CD4-positive, alpha-beta T cell treated with Interleukin-17A for 1 hour (primary cell): ENCODE data around the gene ADAMTS17.

ENCODE experiments used
- DNase-seq: peaks from one replicate; pipeline ENCODE4 v3.0.0-alpha.2; 2020

The ADAMTS17 gene, protein sequence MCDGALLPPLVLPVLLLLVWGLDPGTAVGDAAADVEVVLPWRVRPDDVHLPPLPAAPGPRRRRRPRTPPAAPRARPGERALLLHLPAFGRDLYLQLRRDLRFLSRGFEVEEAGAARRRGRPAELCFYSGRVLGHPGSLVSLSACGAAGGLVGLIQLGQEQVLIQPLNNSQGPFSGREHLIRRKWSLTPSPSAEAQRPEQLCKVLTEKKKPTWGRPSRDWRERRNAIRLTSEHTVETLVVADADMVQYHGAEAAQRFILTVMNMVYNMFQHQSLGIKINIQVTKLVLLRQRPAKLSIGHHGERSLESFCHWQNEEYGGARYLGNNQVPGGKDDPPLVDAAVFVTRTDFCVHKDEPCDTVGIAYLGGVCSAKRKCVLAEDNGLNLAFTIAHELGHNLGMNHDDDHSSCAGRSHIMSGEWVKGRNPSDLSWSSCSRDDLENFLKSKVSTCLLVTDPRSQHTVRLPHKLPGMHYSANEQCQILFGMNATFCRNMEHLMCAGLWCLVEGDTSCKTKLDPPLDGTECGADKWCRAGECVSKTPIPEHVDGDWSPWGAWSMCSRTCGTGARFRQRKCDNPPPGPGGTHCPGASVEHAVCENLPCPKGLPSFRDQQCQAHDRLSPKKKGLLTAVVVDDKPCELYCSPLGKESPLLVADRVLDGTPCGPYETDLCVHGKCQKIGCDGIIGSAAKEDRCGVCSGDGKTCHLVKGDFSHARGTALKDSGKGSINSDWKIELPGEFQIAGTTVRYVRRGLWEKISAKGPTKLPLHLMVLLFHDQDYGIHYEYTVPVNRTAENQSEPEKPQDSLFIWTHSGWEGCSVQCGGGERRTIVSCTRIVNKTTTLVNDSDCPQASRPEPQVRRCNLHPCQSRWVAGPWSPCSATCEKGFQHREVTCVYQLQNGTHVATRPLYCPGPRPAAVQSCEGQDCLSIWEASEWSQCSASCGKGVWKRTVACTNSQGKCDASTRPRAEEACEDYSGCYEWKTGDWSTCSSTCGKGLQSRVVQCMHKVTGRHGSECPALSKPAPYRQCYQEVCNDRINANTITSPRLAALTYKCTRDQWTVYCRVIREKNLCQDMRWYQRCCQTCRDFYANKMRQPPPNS

DNA sequence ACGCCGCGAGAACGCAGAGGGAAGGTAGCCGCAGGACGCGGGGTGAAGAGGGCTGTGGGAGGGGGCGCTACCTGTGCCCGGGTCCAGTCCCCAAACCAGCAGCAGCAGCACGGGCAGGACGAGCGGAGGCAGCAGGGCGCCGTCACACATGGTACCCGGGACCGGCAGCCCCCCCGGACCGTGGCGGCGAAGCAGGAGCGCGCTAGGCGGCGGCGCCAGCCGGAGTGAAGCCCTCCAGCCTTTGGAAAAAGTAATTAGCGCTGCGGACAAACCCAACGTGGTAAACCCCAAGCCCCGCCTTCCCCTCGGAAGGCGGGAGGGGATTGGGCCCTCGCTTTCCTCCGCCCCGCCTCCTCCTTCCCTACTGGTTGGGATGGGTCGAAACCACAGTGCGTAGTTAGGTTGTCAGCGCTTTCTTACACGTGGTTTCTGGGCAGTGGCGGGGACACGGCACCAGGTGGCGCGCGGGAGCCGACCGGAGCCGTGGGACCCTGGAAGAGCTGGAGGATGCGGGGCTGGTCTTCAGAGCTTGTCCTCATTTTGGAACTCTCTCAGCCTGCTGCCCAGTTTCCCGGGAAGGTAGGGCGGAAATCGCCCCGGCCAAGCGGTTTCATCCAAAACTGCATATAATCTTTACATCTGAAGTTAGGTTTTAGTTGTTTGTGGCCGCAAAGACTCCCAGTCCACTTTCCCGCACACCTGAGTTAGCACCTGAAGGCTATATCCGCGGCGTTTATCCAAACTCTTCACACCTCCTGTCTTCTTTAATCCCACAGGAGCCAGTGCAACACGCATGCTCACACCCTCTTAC, at the start of gene ADAMTS17:
ADAMTS17 (minus strand) TSS at position 226 of the 811 bp plus-strand sequence; CDS start at position 150, 76 bp downstream.
- DNase-seq: peak; percentile 97

DNA sequence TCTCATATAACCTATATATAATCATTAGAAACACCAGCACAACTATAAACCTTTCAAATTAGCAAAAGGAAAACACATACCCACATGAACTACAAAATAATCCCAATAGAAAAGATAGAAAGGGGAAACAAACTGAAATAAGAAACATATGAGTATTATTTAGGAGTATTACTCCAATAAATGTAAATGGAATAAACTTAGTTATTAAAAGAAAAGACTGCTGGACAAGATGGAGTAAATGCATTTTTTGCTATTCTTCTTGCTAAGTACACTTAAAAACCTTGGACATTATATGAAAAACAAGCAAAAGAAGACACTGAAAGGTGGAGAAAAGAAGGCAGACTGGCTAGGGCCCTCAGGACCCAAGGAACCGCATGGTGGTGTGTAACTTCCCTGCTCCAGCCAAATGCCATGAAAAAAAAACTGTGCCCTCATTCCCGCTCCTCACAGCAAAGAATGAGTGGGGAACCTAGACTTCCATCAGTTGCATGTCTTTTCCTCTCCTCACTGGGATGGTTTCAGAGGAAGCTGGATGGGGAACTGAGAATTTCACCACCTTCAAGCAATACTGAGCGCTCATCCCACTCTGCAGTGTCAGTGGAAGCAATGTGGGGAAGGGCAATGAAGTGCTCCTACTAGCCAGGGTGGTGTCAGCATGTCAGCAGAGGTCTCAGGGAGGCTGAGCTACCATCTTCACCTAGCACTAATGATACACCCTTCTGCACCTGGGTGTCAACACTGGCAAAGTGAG, 43.7 kb upstream of the ADAMTS17 start:
- DNase-seq: no peak

DNA sequence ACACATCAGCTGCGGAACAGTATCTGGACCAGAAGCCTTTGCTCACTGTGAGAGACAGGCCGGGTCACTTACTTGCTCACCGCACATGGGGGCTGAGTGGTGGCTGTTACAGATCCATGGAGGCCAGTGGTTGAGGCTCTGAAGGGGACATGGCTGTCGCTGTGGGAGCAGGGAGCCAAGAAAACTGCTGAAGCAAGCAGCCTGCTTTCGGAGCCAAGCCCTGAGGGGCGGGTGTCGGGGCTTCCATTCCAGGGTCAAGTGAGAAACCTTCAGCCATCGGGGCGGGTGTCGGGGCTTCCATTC, 42.3 kb upstream of the ADAMTS17 start:
- no peak for DNase-seq

DNA sequence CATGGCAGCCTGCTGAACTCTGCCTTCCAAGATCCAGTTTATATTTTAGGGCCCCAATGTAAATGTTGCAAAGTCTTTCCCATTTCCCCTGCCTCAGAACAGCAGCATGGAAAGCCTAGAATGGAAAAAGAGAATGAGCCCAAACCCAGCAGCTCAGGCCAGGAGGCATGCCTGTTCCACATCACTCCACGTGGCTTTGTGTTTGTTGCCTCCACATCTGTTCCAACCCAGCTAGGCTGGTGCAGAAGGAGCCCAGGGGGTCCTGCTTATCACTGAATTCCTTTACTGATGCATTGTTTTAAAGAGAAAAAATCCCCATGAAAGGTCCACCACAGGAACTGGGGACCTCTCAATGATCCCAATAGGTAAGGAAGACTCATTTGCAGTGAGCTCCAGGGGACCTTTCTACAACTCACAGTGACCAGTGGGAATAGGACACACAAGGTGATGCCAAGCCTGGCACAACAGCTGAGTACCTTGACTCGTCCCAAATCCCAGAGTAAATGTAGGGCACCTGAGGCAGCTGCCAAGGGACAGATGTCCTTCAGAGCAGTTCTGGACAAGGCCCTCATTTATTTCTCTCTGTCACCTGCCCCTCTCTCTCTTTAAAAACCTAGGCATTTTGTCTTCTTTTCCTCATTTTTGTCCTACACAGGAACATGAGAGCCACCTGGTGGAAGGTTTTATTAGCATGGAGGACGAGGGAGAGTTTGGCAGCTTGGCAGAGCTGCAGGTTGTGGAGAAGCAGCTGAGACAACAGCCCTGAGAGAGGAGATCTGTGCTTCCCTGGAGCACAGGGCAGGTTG, 41.7 kb upstream of the ADAMTS17 start:
- DNase-seq: peak; percentile 55

DNA sequence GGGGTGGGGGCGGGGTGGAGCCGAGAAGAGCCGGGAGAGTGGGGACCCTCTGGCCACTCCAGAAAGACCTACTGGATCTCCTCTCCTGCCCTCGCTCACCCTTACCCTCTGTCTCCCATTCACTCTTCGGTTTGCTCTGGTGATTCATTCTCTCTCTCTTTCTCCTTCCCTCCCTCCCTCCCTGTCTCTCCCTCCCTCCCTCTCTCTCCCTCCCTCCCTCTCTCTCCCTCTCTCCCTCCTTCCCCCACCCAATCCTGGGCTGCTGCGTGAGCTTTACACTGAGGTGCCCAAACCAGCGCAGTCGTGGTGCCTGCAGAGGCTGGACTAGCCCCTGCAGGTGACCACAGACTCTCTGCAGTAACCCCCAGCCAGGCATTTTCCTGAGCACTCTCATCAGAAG, 32.2 kb upstream of the ADAMTS17 start:
- no peak for DNase-seq

DNA sequence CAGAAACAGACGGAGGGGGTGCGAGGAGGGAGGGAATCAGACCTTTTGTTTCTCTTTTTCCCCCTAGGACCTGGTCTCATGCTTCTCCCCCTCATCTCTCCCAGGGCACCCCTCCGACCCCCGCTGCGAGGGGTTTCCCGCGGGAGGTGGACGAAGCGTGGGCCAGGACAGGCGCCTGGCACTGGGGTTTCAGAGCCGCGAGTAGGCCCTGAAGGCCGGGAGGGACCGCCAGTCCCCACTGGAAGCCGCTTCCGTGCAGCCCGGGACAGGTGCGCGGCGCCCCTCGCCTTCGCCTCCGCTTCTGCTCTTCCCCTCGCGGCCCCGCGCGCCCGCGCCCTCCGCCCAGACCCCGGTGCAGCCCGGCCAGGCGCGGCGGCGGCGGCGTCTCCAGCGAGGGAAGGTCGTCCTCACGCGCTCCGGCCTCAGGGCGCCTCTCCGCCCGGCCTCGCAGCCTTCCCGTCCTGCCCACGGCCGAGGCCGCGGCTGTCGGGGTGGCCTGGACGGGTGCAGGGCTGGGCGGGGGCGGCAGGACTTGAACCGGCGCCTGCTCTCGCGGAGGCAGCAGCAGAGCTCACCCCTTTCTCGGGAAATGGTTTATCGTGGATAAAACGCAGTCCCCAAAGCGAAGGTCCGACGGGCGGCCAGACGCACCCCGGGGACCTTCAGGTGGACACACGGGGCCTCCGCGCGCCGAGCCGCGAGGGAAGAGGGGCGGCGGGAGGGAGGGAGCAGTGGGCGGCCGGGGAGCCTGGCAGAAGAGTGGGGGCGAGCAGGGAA, 31.5 kb upstream of the ADAMTS17 start:
- DNase-seq: no peak

DNA sequence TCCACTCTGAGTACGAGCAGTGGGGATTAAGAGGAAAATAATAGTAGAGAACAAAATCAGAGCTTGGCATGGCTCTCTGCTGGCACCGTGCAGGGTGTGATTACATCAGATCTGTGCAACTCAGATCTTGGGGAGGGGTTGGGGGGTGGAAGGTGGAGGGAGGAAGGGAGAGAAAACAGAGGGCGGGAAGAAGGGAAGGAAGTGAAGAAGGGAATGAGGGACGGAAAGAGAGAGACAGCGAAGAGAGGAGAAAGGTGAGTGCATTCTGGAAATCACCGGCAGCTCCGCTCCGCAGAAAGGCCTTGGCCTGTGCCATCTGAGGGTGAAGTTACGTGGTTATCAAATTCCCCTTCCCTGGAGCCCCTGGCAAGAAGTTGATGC, 31.0 kb upstream of the ADAMTS17 start:
- DNase-seq: no peak

DNA sequence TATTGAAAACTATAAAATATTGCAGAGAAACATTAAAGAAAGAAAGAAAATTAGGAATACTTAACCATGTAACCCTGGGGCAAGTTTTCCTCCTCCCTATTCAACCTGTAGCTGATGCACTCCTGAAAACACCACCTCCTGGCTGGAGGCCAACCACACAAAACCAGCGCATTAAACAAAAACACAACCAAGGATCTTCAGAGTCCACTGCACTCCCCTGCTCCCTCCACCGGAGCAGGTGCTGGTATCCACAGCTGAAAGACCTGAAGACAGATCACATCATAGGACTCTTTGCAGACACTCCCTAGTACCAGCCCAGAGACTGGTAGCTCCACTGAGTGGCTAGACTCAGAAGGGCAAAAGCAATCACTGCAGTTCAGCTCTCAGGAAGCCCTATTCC, 13.6 kb upstream of the ADAMTS17 start:
- no peak for DNase-seq

DNA sequence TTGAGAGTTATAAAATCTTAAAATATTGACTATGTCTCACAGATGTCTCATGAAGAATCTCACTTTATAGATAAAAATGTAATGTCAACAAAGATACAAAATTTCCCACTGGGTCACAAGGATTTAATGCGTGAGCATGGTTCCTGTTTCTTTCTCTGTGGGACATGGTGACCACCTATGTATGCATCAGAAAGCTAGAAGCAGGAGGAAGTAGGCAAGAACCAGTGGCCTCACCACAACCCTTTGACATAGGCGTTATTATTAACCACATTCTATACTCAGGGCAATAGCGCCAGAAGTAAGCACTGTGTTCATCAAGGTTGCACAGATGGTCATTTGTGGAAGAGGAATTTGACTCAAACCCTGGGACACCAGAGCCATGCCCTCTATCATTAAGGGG, 11.7 kb upstream of the ADAMTS17 start:
- DNase-seq: no peak

DNA sequence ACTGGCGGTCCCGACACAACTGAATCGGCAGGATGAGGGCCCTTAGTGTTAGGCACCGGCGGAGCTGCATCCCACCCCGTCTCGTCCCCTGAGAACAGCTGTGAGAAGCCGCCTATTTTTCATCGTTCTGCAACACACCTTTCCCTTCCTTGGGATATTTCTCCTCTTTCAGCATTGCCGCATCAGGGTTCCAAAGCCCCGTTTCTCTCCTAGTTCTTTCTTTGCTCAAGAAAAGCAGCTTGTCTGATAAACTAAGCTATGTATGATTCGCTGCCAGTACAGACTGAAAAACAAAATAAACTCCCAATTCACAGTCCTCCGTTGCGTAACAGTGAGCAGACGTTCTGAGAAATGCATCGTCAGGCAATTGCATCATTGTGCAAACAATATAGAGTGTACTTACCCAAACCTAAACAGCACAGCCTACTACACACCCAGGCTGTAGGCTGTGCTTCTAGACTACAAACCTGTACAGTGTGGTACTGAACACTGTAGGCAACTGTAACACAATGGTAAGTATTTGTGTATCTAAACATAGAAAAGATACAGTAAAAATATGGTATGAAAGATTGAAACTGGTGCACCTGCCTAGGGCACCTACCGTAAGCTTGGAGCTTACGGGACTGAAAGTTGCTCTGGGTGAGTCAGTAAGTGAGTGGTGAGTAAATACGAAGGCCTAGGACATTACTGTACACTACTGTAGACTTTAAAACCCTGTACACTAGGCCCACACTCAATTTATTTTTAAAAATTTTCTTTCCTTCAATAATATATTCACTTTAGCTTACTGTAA, 8.9 kb upstream of the ADAMTS17 start:
- no peak for DNase-seq

DNA sequence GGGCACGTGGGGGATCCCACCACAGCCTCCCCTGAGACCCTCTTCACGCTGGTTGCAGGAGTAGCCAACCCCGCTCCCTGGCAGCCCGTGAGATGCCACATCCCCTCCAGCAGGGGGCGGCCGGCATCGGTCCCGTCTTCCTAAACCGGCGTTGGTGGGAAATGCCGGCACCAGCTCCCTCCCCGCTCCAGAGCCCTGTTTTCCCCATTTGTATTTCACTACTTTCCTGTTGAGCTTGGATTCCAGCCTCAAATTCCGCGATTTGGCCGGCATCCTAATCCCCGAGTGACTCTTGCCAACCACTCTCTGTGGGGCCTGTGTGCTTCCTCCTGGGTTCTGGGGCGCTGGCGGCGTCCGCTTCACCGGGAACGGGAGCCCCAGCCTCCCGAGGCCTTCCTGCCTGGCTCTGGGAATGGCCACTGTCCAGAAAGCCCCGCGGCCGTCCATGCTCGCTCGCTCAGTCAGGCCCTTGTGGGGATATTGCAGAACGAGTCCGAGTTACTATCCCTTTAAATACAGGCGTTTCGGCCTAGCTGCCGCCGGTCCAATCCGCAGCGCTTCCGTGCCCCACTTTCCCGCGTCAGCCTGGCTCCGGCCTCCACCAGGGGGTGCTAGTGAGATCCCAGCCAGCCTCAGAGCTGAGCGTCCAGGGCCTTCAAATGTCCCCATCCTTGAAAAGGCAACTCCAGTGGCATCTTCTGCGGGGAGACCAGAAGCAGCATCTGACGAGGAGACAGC, 8.1 kb upstream of the ADAMTS17 start:
- DNase-seq: peak; percentile 90

DNA sequence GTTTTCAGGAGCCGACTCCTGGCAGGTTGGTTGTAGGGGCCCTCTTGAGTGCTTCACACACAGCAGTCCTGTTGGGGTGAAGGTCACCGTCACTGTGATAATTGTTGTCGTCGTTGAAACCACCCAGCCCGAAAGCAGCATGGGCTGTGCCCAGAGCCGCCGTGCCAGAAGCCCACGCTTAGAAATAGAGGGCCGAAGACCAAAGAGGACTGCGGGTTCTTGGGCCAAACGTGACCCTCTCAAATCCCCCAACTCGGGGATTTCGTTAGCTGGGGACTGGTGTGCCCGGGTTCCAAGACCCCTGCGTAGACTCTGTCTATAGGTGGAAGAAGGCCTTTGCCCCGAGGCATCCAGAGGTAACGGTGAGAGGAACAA, 7.5 kb upstream of the ADAMTS17 start:
- no peak for DNase-seq

DNA sequence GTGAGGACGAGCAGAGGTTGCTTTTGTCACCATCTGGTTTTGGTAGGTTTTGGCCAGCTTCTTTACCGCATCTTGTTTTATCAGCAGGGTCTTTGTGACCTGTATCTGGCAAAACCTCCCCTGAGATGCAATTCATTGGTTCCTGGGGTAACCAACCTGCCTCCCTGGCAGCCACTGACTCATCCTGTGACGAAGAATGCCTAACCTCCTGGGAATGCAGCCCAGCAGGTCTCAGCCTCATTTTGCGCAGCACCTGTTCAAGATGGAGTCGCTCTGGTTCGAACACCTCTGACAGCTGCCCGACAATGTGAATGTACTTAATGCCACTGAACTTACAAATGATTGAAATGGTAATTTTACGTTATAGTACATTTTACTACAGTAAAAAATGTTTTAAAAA, 6.8 kb upstream of the ADAMTS17 start:
- no peak for DNase-seq

DNA sequence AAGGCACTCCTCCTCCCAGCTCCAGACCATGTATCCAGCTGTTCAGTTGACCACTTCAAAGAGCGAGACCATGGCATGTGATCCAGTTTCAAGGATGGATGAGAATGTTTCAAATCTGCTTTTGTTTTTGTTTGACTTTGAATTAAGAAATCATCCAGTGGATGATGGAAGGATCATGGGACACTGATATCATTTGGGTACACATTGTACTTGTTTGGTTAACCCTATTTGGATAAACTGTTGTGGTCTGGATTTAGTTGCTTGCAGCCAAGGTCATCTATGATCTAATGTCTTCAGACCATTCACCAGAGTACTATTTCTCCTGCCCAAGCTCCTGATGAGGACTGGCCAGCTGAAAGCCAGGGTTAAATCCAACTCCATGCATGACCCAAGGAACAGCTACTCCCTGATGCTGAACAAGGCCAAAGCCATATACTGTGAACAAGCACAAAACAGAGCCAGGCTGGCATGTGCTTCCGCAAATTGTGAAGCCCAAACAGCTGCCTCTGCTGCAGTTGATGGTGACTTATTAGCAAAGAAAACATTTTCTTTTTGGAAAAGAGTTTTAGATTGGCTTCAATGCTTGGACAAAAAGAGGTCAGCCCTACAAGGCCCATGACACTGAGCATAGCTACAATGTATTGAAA, 5.2 kb upstream of the ADAMTS17 start:
- no peak for DNase-seq

DNA sequence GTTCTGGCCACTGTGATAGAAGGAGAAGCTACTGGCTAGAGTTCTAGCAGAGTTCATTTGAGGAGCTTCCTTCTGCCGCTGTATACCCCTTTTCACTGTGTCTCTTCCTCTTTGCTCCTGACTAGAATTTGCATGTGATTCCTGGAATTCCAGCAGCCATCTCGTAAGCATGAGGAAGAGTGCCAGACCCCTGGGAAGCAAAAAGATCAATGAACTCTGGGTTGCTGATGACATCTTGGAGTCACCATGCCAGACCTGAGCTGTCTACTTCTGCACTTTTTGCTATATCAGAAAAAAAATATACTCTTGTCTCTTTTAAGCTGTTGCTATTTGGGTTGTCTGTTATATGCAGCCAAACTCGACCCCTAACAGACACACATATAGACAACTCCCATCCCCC, 3.7 kb upstream of the ADAMTS17 start:
- DNase-seq: no peak

DNA sequence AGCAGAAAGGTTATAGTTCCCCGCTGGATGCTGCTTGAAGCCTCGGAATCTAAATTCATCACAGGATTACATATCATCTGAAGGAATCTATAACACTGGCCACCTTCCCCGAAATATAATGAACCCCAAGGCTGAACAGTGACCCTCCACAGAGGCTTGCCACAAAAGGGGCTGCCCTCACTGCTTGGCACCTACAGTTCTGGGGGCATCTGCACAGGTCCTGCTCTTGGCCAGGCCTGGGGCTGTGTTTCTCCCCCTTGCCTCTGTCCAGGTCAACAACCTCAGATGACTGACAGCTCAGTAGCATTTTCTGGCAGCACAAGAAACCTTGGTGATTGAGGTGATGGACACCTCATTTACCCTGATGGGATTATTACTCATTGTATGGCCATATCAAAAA, 1.5 kb upstream of the ADAMTS17 start:
- DNase-seq: no peak

DNA sequence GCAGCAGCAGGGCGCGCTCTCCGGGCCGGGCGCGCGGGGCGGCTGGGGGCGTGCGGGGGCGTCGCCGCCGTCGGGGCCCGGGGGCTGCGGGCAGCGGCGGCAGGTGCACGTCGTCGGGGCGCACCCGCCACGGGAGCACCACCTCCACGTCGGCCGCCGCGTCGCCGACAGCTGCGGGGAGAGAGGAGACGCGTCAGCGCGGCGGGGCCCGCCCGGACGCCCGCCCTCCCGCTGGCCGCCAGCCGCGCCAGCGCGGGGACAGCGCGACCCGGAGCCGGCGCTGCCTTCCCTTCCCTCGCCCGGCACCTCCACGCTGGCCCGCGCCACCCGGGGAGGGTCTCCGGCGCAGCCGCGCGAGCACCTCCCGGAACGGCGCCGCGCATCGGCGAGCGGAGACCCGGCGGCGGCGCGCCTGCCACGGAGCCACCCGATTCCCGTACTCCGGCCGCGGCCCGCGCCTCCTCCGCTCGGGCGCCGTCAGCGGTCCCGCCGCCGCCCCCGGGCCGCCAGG, 481 bp downstream of the ADAMTS17 start:
- DNase-seq: peak; percentile 26

DNA sequence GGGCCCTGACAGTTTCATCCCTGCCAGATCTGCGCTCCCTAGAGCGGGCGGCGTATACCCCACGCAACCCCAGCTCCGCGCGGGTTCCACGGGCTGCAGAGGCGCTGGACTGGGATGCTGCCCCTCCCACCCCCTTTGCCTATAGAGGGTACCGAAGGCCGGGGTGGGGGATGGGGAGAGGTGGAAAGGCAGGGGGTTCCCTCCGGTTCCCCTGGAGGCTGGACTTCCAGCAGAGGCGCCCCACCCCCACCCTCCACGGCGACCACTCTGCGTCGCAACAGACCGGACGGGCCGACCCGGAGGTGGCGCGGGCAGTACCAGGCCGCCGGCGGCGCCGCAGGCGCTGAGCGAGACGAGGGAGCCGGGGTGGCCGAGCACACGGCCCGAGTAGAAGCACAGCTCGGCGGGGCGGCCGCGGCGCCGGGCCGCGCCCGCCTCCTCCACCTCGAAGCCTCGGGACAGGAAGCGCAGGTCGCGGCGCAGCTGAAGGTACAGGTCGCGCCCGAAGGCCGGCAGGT, 995 bp downstream of the ADAMTS17 start:
- DNase-seq: no peak
